HG03342 (cell line): Measurements from ENCODE around the gene SPRTN.

ENCODE experiments used
- ATAC-seq: cut with Tn5 transposase; IDR thresholded peaks from one replicate; pipeline ENCODE4 v1.9.1; 2021; ENCODE audit warnings: mild to moderate bottlenecking, moderate library complexity; ENCODE audit not compliant: unreplicated experiment

SPRTN gene

DNA sequence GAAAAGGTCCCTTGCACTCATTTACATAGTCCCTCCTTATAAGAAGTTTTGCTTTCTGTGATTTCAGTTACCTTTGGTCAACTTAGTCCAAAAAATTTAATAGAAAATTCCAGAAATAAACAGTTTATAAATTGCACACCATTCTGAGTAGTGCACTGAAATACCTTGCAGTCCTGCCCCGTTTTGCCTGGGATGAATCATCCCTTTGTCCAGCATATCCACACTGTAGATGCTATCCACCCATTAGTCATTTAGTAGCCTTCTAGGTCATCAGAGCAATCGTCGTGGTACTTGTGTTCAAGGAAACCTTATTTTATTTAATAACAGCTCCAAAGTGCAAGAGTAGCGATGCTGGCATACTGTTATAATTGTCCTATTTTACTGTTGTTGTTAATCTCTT lies 38.0 kb downstream of the SPRTN start:
- ATAC-seq = no peak

GRCh38 chr1:231376875-231377549 lies 38.9 kb downstream of the SPRTN start:
- peak; percentile 66 for ATAC-seq

DNA sequence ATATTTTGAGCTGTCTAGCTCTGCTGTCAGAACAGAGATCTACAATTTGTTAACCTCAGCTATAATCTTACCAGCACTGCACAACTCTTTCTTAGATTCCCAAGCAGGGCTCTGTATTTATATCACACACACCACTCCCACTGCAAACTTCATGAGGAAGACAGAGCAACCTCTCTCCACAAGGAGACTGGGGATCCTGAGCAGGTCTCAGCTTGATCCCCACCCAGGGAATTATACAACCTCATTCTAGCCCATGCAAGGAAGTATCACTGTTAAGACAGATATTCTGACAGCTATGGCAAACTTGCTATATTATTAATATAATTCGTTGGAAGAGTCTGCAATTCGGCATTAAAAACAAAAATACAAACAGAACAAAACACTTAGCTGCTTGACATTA lies 43.6 kb downstream of the SPRTN start:
- no peak for ATAC-seq

- ATAC-seq = no peak
These were observed 44.3 kb downstream of the SPRTN start for GRCh38 chr1:231382426-231382825.

DNA sequence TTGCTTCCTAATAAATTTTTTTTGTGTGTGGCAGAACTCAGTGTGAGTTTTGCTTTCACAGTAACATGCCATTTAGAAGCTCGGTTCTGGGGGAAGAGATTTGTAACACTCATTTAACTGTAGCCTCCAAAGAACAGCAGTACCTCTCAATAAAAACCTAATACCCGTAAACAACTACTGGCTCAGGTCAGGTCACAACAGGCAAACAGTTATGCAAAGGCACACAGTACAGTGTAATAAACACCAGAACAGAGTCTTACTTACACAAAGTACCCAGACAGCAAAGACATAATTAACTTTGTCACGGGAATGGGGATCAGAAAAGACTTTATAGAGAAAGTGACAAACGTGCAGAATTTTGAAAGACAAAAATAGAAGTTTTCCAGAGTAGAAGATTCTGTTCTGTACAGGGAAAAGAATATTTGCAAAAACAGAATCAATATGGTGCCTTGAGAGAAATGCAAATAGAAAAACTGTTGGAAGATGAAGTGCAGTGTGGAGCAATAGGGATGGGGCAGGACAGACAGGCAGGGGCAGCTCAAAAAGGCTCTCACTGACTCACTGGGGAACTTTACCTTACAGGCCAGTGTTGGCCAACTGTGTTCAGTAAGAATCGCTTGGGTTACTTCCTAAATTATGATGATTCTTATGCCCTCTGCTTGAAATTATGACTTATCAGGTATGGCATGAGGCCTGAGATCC lies 45.2 kb downstream of the SPRTN start:
- no peak for ATAC-seq

DNA sequence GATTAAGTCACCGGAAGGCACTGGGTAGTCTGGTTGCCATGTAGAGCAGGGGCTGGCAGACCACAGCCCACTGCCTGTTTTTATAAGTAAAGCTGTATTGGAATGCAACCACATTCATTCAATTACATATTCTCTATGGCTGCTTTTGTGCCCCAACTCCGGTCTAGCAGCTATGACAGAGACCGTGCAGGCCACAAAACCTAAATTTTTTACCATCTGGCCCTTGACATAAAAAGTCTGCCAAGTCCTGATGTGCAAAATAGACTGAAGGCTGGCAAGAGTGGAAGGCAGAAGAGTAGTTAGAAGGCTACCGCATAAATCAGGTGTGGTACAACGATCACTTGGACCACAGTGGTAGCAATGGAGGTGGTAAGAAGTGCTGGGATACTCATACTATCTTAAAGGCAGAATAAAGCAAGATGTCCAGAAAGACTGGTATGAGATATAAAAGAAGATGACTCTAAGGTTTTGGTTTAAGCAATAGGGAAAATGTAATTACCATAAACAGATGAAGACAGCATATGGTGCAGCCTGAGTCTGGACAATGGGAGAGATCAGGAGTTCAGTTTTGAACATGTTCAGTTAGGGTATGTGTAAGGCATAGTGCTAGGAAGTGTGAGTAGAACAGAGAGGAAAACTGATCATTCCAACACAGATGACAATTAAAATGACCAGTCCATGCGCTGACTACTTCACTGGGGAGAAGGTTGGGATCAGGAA lies 46.8 kb downstream of the SPRTN start:
- ATAC-seq = no peak

- ATAC-seq = no peak
These were observed 47.3 kb downstream of the SPRTN start for GRCh38 chr1:231385416-231385748.

GRCh38 chr1:231386466-231386865 lies 48.4 kb downstream of the SPRTN start:
- ATAC-seq = no peak

DNA sequence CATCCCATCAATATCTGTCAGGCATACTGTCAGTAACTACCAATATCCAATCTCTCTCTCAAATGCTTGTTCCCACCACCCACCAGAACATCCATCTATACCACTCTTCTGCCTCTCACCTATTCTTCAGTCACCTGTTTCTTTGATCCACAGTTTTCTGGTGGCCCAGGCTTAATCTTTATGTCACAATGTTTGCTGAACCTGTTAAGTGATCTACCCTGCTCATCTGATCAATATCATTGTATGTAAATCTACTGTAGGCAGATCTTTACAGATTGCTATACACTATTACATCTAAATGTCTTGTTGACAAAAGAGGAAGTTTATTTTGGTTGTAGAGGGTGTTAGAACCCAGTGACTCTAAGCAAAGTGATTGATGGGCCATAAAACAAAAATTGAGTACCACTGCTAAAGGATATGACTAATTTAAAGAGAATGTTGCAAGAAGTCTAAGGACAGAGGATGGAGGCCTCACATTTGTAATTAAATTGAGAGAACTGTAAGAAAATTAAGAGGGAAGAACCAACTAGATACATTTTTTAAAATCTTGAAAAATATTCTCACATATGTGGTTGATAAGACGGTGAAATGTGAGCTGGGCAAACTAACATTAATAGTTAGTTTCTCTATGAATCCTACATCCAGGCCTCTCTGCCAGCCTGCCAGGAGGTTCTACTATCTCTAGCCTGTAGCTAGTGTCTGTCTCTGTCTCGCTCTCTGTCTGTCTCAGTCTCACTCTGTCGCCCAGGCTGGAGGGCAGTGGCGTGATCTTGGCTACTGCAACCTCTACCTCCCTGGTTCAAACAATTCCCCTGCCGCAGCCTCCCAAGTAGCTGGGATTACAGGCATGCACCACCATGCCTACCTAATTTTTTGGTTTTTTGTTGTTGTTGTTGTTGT lies 49.9 kb downstream of the SPRTN start:
- no peak for ATAC-seq

DNA sequence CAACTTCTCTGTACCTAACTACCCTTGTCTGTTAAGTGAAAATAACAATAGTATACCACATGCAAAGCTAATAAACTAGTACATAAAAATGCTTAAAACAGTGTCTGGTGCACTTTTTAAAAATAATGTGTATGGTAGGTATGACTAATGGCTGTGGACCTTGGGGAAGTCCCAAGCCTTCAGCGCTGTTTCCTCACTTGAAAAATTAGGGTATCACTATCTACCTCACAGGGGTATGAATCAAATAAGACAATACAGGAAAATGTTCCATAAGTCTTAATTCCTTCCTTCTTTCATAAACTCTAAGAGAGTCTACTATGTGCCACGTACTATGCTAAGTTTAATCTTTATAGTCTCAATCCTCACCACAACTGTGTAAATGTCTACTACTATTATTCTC lies 52.0 kb downstream of the SPRTN start:
- ATAC-seq = no peak

- ATAC-seq = no peak
These were observed 54.5 kb downstream of the SPRTN start for GRCh38 chr1:231392389-231393131.

GRCh38 chr1:231393668-231394067 lies 55.6 kb downstream of the SPRTN start:
- no peak for ATAC-seq

DNA sequence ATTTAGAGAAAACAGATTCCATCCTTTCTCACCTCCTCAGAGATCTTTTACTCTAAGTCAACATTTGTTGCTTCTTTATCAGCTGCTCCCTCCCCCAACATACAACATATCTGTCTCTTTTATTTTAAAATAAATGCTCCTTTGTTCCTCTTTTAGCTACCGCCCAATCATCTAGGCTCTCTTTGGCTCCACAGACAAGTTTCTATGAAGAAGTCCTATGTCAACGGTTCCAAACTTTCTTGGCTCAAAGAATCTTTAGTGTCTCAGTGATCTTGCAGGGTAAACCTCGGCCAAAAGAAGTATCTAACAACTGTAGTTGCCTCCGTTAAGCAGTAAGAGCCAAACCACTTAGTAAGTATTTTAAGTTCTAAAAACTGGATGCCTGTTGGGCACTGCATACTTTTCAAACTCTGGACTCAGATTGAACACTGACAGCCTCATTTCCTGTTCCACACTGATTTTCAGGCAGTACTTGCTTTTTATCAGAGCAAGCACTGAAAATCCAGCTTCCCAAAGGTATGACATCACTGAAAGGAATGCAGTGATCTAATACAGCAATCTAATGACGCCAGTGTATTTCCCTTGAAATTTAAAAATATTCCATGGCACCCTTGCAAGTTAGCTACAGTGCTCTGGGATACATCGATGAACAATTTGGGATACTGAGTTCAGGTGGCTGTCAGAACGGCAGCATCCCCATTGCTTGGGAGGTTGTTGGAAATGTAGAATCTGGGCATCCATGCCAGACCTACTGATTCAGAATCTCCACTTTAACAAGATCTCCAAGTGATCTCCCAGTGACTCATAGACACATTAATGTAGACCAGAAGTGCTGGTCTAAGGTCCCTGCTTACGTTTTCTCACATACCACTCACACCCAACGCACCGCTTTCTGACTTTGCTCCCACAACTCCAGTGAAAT lies 57.2 kb downstream of the SPRTN start:
- no peak for ATAC-seq

DNA sequence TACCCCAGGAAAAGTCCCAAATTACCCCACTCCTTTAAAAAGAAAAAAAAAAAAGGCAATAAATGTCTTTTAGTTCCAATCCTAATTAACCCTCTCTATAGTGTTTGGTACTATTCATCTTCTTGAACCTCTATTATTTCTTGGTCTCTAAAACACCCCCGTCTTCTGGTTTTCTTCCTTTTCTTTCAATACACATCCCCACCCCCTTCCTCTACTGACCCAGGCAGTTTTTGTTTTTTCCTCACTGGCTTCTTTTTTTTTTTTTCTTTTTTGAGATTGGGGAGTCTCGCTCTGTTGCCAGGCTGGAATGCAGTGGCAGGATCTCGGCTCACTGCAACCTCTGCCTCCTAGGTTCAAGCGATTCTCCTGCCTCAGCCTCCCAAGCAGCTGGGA lies 57.9 kb downstream of the SPRTN start:
- no peak for ATAC-seq

DNA sequence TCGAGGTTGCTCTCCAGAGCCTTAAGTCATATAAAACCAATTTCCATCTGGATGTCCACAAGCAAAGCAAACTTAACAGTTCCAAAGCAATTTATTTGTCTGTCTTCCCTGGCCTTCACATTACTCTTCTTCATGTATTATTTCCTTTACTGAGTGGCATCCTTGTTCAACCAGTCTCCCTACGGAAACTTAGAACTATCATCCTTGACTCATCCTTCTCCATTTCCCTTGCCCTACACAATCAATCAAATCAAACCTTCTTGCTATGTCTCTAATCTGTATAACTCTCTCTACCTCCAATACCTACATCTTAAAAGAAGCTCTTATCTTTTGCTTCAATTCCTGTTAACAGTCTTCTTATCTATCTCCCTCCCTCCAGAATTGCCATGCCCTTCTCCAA lies 58.5 kb downstream of the SPRTN start:
- ATAC-seq = no peak

DNA sequence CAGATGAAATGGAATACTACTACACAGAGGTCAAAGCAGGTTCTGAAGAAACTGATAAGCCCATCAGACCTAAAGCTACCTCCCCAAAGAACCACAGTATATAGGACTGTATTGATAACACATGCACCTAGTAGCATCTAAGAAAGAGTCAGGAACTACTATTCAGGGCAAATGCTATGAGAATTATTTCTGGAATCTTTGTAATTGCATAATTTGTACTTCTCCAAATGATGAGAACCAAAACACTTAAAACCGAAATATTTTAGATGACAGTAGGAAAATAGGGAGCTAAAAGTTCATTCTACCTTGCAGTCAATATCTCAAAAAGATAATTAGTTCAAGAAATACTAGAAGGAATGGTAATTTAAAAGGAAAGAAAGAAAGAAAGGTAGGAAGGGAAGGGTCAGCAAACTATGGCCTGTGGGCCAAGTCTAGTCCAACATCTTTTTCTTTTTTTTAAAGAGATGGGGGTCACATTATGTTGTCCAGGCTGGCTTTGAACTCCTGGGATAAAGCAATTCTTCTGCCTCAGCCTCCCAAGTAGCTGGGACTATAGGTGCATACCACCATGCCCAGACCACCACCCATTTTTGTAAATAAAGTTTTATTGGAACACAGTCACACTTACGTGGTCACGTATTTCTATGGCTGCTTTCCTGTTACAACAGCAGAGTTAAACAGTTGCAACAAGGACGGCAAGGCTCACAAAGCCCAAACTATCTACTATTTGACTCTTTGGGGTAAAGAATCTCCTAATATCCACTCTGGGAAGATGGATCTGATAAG lies 60.0 kb downstream of the SPRTN start:
- no peak for ATAC-seq

DNA sequence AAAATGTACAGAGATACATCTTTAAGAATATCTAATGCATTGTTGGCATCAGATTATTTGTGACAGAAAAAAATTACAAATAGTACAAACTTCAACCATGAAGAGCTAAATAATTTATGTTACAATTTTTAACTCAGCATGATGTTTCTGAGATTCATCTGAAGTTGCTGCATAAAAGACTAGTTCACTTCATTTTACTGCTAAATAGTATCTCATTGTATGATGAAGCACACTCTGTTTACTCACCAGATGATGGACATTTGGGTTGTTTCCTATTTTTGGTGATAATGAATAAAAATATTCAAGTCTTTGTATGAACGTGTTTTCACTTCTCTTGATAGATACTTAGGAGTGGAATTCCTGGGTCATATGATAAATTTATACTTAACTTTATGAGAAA lies 63.4 kb downstream of the SPRTN start:
- ATAC-seq = no peak

DNA sequence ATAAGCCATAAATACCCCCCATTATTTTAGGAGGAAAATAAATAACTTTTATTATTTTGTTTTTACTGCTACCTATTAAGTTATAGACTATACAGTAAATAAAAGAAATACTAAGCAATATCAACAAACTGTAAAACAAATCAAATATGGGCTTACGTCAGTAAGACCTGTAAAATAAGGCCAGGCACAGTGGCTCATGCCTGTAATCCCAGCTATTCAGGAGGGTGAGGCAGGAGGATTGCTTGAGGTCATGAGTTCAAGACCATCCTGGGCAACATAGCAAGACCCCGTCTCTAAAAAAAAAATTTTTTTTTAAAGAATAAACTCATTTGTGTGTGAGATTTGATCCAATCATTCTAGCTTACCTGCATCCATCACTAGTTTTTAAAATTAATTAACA lies 66.2 kb downstream of the SPRTN start:
- no peak for ATAC-seq
